Measurements from ENCODE around the gene IL13RA2. TPM values are rescaled to one million over a fixed set of nuclear protein-coding genes. Genes with fewer than 3 reads are reported as not detected.

The IL13RA2 gene
- total and polyA plus RNA-seq, 2 of the 13 experiments (the other 11 are each of a cell fraction or from before 2014, with no cell fraction given) = not detected

DNA sequence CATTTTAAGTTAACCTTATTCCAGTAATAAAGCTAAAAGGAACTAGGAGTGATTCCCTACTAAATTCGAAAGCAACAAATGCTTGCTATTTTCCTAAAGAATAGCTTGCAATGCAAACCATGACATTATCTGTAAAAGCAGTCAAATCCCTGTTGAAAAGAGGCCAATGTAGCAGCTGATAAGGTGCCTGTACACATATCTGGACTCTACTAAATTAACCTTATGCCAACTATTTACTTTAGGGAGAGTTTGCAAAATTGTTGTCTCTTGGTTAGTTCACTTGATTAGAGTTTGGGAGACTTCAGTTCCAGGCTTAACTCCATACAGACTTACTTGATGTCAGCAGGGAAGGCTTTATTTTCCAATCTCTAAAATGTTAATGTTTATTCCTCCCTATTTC is 6.0 kb downstream of the IL13RA2 start:
- TF ChIP-seq NCOA2 (CRISPR knock-in tag; IDR thresholded peaks at IDR 0.05) (no peak), ZNF292 (CRISPR knock-in tag; IDR thresholded peaks at IDR 0.05; ENCODE audit: borderline replicate concordance, low read depth) (no peak), KAT8 (CRISPR knock-in tag; IDR thresholded peaks at IDR 0.05) (no peak), SPEN (CRISPR knock-in tag; IDR thresholded peaks at IDR 0.05; ENCODE audit: low read depth) (no peak), KAT7 (CRISPR knock-in tag; IDR thresholded peaks at IDR 0.05; ENCODE audit: borderline replicate concordance) (no peak), ARNTL (CRISPR knock-in tag; IDR thresholded peaks at IDR 0.05) (no peak), CEBPG (CRISPR knock-in tag; IDR thresholded peaks at IDR 0.05) (no peak), SIN3B (IDR thresholded peaks at IDR 0.05; ENCODE audit: low read length) (no peak), ZSCAN22 (CRISPR knock-in tag; IDR thresholded peaks at IDR 0.05) (no peak)
- no peak overlapping the region for H3K9ac ChIP-seq (ENCODE audit: insufficient read depth, low read depth, low read length)
- BruUV-seq (replicated peaks) = no TSS peak
- no peaks in the 10 kb centered on the region for H3K79me2 ChIP-seq (ENCODE audit: insufficient read depth, low read length)
- H3K36me3 ChIP-seq (replicated peaks in 1 of 2; ENCODE audit: control insufficient read depth in 1 of 2, insufficient read depth in 2 of 2, low read length in 2 of 2) = no peaks in the 10 kb centered on the region
- H3K4me1 ChIP-seq (ENCODE audit: insufficient read depth, low read length) = no peaks in the 10 kb centered on the region
- CTCF ChIA-PET (ENCODE audit: low intra/inter-chr PET ratio, low total read pairs) = no interaction called here
- DNase-seq (ENCODE audit: low spot score) (no peak), ATAC-seq (no peak), FAIRE-seq (no peak)
- intact Hi-C loops (cut with micrococcal nuclease; ENCODE audit: unreplicated experiment) = no loop called here
- POLR2A ChIA-PET = no interaction called here
- H3K4me3 ChIP-seq (replicated peaks in 1 of 3; ENCODE audit: insufficient read depth in 1 of 3, low read depth in 2 of 3, low read length in 3 of 3) = no peak overlapping the region
- H3K4me2 ChIP-seq (ENCODE audit: low read depth, low read length) = no peak overlapping the region
- in situ Hi-C loops (cut with HindIII; ENCODE audit: extremely low pct_ligation_motif_present, low pct_unique_long_range_greater_than_20kb) = no loop called here
- H2AFZ ChIP-seq (ENCODE audit: low read length) = no peak overlapping the region
- H3K27me3 ChIP-seq (ENCODE audit: control insufficient read depth in 1 of 2, insufficient read depth in 2 of 2, low read length in 2 of 2) = no peaks in the 10 kb centered on the region
- WGBS (ENCODE audit: low lambda C conversion rate) = 0% methylated on average over 1 of the region's 1 CpG
- no peaks in the 10 kb centered on the region for H4K20me1 ChIP-seq (ENCODE audit: insufficient read depth, low read length)
- H3K27ac ChIP-seq (ENCODE audit: extremely low read length, insufficient read depth, low read length) = no peak overlapping the region
- H3K9me3 ChIP-seq (ENCODE audit: low read length) = no peaks in the 10 kb centered on the region

DNA sequence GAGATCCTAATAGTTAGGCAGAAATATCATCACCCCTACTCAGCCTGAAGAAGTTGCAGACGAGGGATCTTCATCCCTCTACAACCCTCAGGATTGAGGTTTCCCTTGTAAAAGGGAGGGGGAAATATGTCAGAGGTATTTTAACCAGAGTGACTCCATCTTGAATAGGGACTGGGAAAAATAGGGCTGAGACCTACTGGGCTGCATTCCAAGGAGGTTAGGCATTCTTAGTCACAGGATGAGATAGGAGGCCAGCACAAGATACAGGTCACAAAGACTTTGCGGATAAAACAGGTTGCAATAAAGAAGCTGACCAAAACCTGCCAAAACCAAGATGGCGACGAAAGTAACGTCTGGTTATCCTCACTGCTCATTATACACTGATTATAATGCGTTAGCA is 17.5 kb downstream of the IL13RA2 start:
- no peaks in the 10 kb centered on the region for H3K9me3 ChIP-seq (ENCODE audit: low read length)
- no peaks in the 10 kb centered on the region for H3K27me3 ChIP-seq (ENCODE audit: control insufficient read depth in 1 of 2, insufficient read depth in 2 of 2, low read length in 2 of 2)
- ChIA-PET POLR2A (no interaction called here), CTCF (ENCODE audit: low intra/inter-chr PET ratio, low total read pairs) (no interaction called here)
- 0% methylated on average over 6 of the region's 6 CpGs for WGBS (ENCODE audit: low lambda C conversion rate)
- in situ Hi-C loops (cut with HindIII; ENCODE audit: extremely low pct_ligation_motif_present, low pct_unique_long_range_greater_than_20kb) (no loop called here), intact Hi-C loops (cut with micrococcal nuclease; ENCODE audit: unreplicated experiment) (no loop called here)
- no peak overlapping the region for H3K27ac ChIP-seq (ENCODE audit: extremely low read length, insufficient read depth, low read length)
- ATAC-seq = no peak
- no peak for FAIRE-seq
- TF ChIP-seq, protein P1, sequence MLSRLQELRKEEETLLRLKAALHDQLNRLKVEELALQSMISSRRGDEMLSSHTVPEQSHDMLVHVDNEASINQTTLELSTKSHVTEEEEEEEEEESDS (CRISPR knock-in tag; IDR thresholded peaks at IDR 0.05; ENCODE audit: borderline replicate concordance) = no peak
- TF ChIP-seq ZNF205 (CRISPR knock-in tag; IDR thresholded peaks at IDR 0.05) (no peak), REPIN1 (CRISPR knock-in tag; IDR thresholded peaks at IDR 0.05; ENCODE audit: borderline replicate concordance, low read depth) (no peak), ZNF143 (CRISPR knock-in tag; IDR thresholded peaks at IDR 0.05) (no peak), ZNF775 (CRISPR knock-in tag; IDR thresholded peaks at IDR 0.05; ENCODE audit: borderline replicate concordance) (no peak)
- TF ChIP-seq, protein P2, sequence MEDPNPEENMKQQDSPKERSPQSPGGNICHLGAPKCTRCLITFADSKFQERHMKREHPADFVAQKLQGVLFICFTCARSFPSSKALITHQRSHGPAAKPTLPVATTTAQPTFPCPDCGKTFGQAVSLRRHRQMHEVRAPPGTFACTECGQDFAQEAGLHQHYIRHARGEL (CRISPR knock-in tag; IDR thresholded peaks at IDR 0.05) = no peak
- H2AFZ ChIP-seq (ENCODE audit: low read length) = no peak overlapping the region
- no TSS peak for BruUV-seq (replicated peaks)
- no peak overlapping the region for H3K9ac ChIP-seq (ENCODE audit: insufficient read depth, low read depth, low read length)
- no peak overlapping the region for H3K4me3 ChIP-seq (replicated peaks in 1 of 3; ENCODE audit: insufficient read depth in 1 of 3, low read depth in 2 of 3, low read length in 3 of 3)
- no peak for DNase-seq (ENCODE audit: low spot score)
- no peaks in the 10 kb centered on the region for H3K4me1 ChIP-seq (ENCODE audit: insufficient read depth, low read length)
- no peaks in the 10 kb centered on the region for H3K79me2 ChIP-seq (ENCODE audit: insufficient read depth, low read length)
- no peaks in the 10 kb centered on the region for H3K36me3 ChIP-seq (replicated peaks in 1 of 2; ENCODE audit: control insufficient read depth in 1 of 2, insufficient read depth in 2 of 2, low read length in 2 of 2)
- no peaks in the 10 kb centered on the region for H4K20me1 ChIP-seq (ENCODE audit: insufficient read depth, low read length)
- no peak overlapping the region for H3K4me2 ChIP-seq (ENCODE audit: low read depth, low read length)
